ENCODE data around the gene SCLT1. TPM values are rescaled to one million over a fixed set of nuclear protein-coding genes. Genes with fewer than 3 reads are reported as not detected.
A peak's percentile ranks its signal among the peaks of the same experiment; 100 is the strongest.

SCLT1 gene
- total RNA-seq, 4 donors from 2014 or later, result 6.7 to 19.1 (median 13.5) TPM

GRCh38 chr4:129110931-129111330, 17.6 kb upstream of the SCLT1 start:
- Histone ChIP-seq H3K9me3 (no peaks in the 10 kb centered on the region), H3K4me1 (no peaks in the 10 kb centered on the region), H3K27ac (no peak overlapping the region), H3K36me3 (peaks cover 0 to 33% (median 0%) of the 10 kb centered on the region in 3 donors), H3K4me3 (no peak overlapping the region), H3K27me3 (no peaks in the 10 kb centered on the region)
- intact Hi-C loops (cut with DNase I), result no loop called here
- WGBS, 2 donors, result 83 to 85% methylated on average over 3 of the region's 3 CpGs
- no peak for DNase-seq
- TF ChIP-seq CTCF (IDR thresholded peaks at IDR 0.05) (no peak), POLR2A (IDR thresholded peaks at IDR 0.05) (no peak)

GRCh38 chr4:129109965-129110824, 16.9 kb upstream of the SCLT1 start:
- Histone ChIP-seq H3K4me3 (no peak overlapping the region), H3K9me3 (no peaks in the 10 kb centered on the region), H3K36me3 (peaks cover 0 to 33% (median 0%) of the 10 kb centered on the region in 3 donors), H3K27ac (no peak overlapping the region), H3K27me3 (no peaks in the 10 kb centered on the region), H3K4me1 (no peaks in the 10 kb centered on the region)
- WGBS, 2 donors, result 73 to 94% methylated on average over 3 of the region's 3 CpGs
- TF ChIP-seq CTCF (IDR thresholded peaks at IDR 0.05) (no peak), POLR2A (IDR thresholded peaks at IDR 0.05) (no peak)
- DNase-seq, result no peak
- intact Hi-C loops (cut with DNase I), result no loop called here

GRCh38 chr4:129098531-129099001, 5.2 kb upstream of the SCLT1 start:
- Histone ChIP-seq H3K36me3 (peaks cover 0 to 9% (median 0%) of the 10 kb centered on the region in 3 donors), H3K27me3 (no peaks in the 10 kb centered on the region), H3K27ac (no peak overlapping the region), H3K4me3 (no peak overlapping the region), H3K9me3 (no peaks in the 10 kb centered on the region), H3K4me1 (peaks cover 0 to 28% (median 3%) of the 10 kb centered on the region in 3 donors)
- intact Hi-C loops (cut with DNase I), result no loop called here
- no peak for DNase-seq
- no peak for TF ChIP-seq CTCF (IDR thresholded peaks at IDR 0.05)
- no peak for TF ChIP-seq POLR2A (IDR thresholded peaks at IDR 0.05)

GRCh38 chr4:129095811-129096454, 2.6 kb upstream of the SCLT1 start, which contains the start of gene C4orf33:
C4orf33 (plus strand) TSS chr4:129096152; CDS start chr4:129102611, 6,459 bp downstream.
- peak; percentile 3 for DNase-seq
- no peaks in the 10 kb centered on the region for H3K9me3 ChIP-seq
- WGBS, 2 donors, result 1 to 3% methylated on average over 14 of the region's 14 CpGs

More at GRCh38 chr4:129095811-129096454, 2.6 kb upstream of the SCLT1 start, which contains the start of gene C4orf33:
- no peaks in the 10 kb centered on the region for H3K36me3 ChIP-seq
- H3K4me1 ChIP-seq, result peaks cover 0 to 47% (median 3%) of the 10 kb centered on the region in 3 donors
- H3K27ac ChIP-seq, result peak within 1 kb of the TSS; percentile 75 to 95 (median 86)
- intact Hi-C loops (cut with DNase I), result no loop called here
- no peaks in the 10 kb centered on the region for H3K27me3 ChIP-seq
- TF ChIP-seq POLR2A (IDR thresholded peaks at IDR 0.05) (peak in 2 of 4 donors; percentile 33 to 43), CTCF (IDR thresholded peaks at IDR 0.05) (no peak)
- H3K4me3 ChIP-seq, result peak within 1 kb of the TSS; percentile 33 to 72 (median 63)
